ENCODE measurements around the gene MT1X. TPM values are rescaled to one million over a fixed set of nuclear protein-coding genes. Genes with fewer than 3 reads are reported as not detected.

MT1X gene
- total and polyA plus RNA-seq, 2 donors from 2014 or later = 223 to 476 TPM

- DNase-seq (no peak), FAIRE-seq (no peak)
- peaks cover 19% of the 10 kb centered on the region for H3K27me3 ChIP-seq (ENCODE audit: control insufficient read depth, insufficient read depth, low read length)
- no peaks in the 10 kb centered on the region for H3K4me1 ChIP-seq (ENCODE audit: control insufficient read depth in 2 of 3, insufficient read depth in 2 of 3, low read depth in 1 of 3, low read length in 3 of 3)
- no peaks in the 10 kb centered on the region for H3K36me3 ChIP-seq (ENCODE audit: control insufficient read depth in 2 of 3, insufficient read depth in 3 of 3, low read length in 3 of 3)
- no peak for TF ChIP-seq CTCF (IDR thresholded peaks at IDR 0.05; ENCODE audit: borderline replicate concordance, extremely low read depth, insufficient read depth)
- intact Hi-C loops (cut with DNase I) = no loop called here
- no peaks in the 10 kb centered on the region for H3K9me3 ChIP-seq (ENCODE audit: control insufficient read depth in 2 of 3, insufficient read depth in 1 of 3, low read length in 3 of 3)
- H3K9ac ChIP-seq (ENCODE audit: low read length in 3 of 3) = no peak overlapping the region
- no peak overlapping the region for H3K27ac ChIP-seq (ENCODE audit: low read depth in 2 of 2, low read length in 2 of 2)
- H3K4me3 ChIP-seq (ENCODE audit: low read length in 3 of 3) = no peak overlapping the region
Measured at GRCh38 chr16:56677474-56677873, 4.8 kb upstream of the MT1X start.

GRCh38 chr16:56679078-56679730 lies 3.1 kb upstream of the MT1X start:
- no peak overlapping the region for H3K4me3 ChIP-seq (ENCODE audit: low read length in 3 of 3)
- no peaks in the 10 kb centered on the region for H3K9me3 ChIP-seq (ENCODE audit: control insufficient read depth in 2 of 3, insufficient read depth in 1 of 3, low read length in 3 of 3)
- FAIRE-seq (no peak), DNase-seq (no peak)
- TF ChIP-seq CTCF (IDR thresholded peaks at IDR 0.05; ENCODE audit: borderline replicate concordance, extremely low read depth, insufficient read depth) = no peak
- peaks cover 0 to 9% (median 5%) of the 10 kb centered on the region in 3 donors for H3K4me1 ChIP-seq (ENCODE audit: control insufficient read depth in 2 of 3, insufficient read depth in 2 of 3, low read depth in 1 of 3, low read length in 3 of 3)
- H3K27ac ChIP-seq (ENCODE audit: low read depth in 2 of 2, low read length in 2 of 2) = no peak overlapping the region
- intact Hi-C loops (cut with DNase I) = no loop called here
- H3K9ac ChIP-seq (ENCODE audit: low read length in 3 of 3) = no peak overlapping the region
- no peaks in the 10 kb centered on the region for H3K36me3 ChIP-seq (ENCODE audit: control insufficient read depth in 2 of 3, insufficient read depth in 3 of 3, low read length in 3 of 3)
- peaks cover 9% of the 10 kb centered on the region for H3K27me3 ChIP-seq (ENCODE audit: control insufficient read depth, insufficient read depth, low read length)

GRCh38 chr16:56679818-56680217 lies 2.5 kb upstream of the MT1X start:
- no peak for TF ChIP-seq CTCF (IDR thresholded peaks at IDR 0.05; ENCODE audit: borderline replicate concordance, extremely low read depth, insufficient read depth)
- intact Hi-C loops (cut with DNase I) = loop anchor here (10.0 kb wide), 1 partner anchor 75 kb away; the partner anchor contains the start of gene MT2A
- no peaks in the 10 kb centered on the region for H3K9me3 ChIP-seq (ENCODE audit: control insufficient read depth in 2 of 3, insufficient read depth in 1 of 3, low read length in 3 of 3)
- peaks cover 9% of the 10 kb centered on the region for H3K27me3 ChIP-seq (ENCODE audit: control insufficient read depth, insufficient read depth, low read length)
- DNase-seq (no peak), FAIRE-seq (no peak)
- H3K4me3 ChIP-seq (ENCODE audit: low read length in 3 of 3) = no peak overlapping the region
- H3K36me3 ChIP-seq (ENCODE audit: control insufficient read depth in 2 of 3, insufficient read depth in 3 of 3, low read length in 3 of 3) = no peaks in the 10 kb centered on the region
- H3K9ac ChIP-seq (ENCODE audit: low read length in 3 of 3) = no peak overlapping the region
- no peak overlapping the region for H3K27ac ChIP-seq (ENCODE audit: low read depth in 2 of 2, low read length in 2 of 2)
- H3K4me1 ChIP-seq (ENCODE audit: control insufficient read depth in 2 of 3, insufficient read depth in 2 of 3, low read depth in 1 of 3, low read length in 3 of 3) = peaks cover 0 to 9% (median 5%) of the 10 kb centered on the region in 3 donors

Measured in kidney (tissue), 14 donors.